ENCODE data around the gene ZNF548.
"Not testable (repeated sequence)": the region's sequence is repeated elsewhere in the genome, so short reads cannot be mapped to it uniquely, and the experiment has no call there.

The ZNF548 gene

GRCh38 chr19:57362997-57363687 lies 26.5 kb upstream of the ZNF548 start, which contains the start of the genes TRAPPC2B and ZNF547:
Gene TRAPPC2B (plus strand): TSS chr19:57363551. CDS start chr19:57364834, 1,283 bp downstream.
Gene ZNF547 (plus strand): TSS chr19:57363551. CDS start chr19:57368556, 5,005 bp downstream.
- H3K4me1 ChIP-seq (ENCODE audit: control insufficient read depth in 5 of 5, insufficient read depth in 5 of 5, low read length in 5 of 5): peaks cover 0 to 17% (median 16%) of the 10 kb centered on the region in 5 donors

GRCh38 chr19:57363688-57364181 lies 25.9 kb upstream of the ZNF548 start:
- no peaks in the 10 kb centered on the region for H3K27me3 ChIP-seq (ENCODE audit: control insufficient read depth in 5 of 5, insufficient read depth in 4 of 5, low read length in 5 of 5)
- peak overlapping the region; percentile 57 for H3K27ac ChIP-seq (ENCODE audit: low read depth, low read length)
- peak overlapping the region; percentile 48 to 86 (median 82) for H3K9ac ChIP-seq (ENCODE audit: low read length in 5 of 5)
- peaks cover 0 to 17% (median 16%) of the 10 kb centered on the region in 5 donors for H3K4me1 ChIP-seq (ENCODE audit: control insufficient read depth in 5 of 5, insufficient read depth in 5 of 5, low read length in 5 of 5)
- peaks cover 1 to 7% (median 5%) of the 10 kb centered on the region in 5 donors for H3K36me3 ChIP-seq (ENCODE audit: control insufficient read depth in 5 of 5, insufficient read depth in 5 of 5, low read length in 5 of 5)
- peaks cover 0 to 10% (median 2%) of the 10 kb centered on the region in 5 donors for H3K9me3 ChIP-seq (ENCODE audit: control insufficient read depth in 5 of 5, low read length in 5 of 5)
- H3K4me3 ChIP-seq (ENCODE audit: low read depth in 1 of 5, low read length in 5 of 5): peak overlapping the region; percentile 77 to 95 (median 87)

More at GRCh38 chr19:57362997-57363687, 26.5 kb upstream of the ZNF548 start, which contains the start of the genes TRAPPC2B and ZNF547:
- Histone ChIP-seq H3K9me3 (ENCODE audit: control insufficient read depth in 5 of 5, low read length in 5 of 5) (peaks cover 3 to 16% (median 6%) of the 10 kb centered on the region in 5 donors), H3K36me3 (ENCODE audit: control insufficient read depth in 5 of 5, insufficient read depth in 5 of 5, low read length in 5 of 5) (peaks cover 5 to 10% (median 7%) of the 10 kb centered on the region in 5 donors), H3K27ac (ENCODE audit: low read depth, low read length) (peak within 1 kb of the TSS; percentile 57), H3K4me3 (ENCODE audit: low read depth in 1 of 5, low read length in 5 of 5) (peak within 1 kb of the TSS; percentile 77 to 95 (median 87)), H3K27me3 (ENCODE audit: control insufficient read depth in 5 of 5, insufficient read depth in 4 of 5, low read length in 5 of 5) (no peaks in the 10 kb centered on the region), H3K9ac (ENCODE audit: low read length in 5 of 5) (peak within 1 kb of the TSS; percentile 48 to 86 (median 82))

GRCh38 chr19:57366776-57367175 lies 22.9 kb upstream of the ZNF548 start:
- no peak overlapping the region for H3K27ac ChIP-seq (ENCODE audit: low read depth, low read length)
- no peak overlapping the region for H3K9ac ChIP-seq (ENCODE audit: low read length in 5 of 5)
- peaks cover 0 to 16% (median 14%) of the 10 kb centered on the region in 5 donors for H3K4me1 ChIP-seq (ENCODE audit: control insufficient read depth in 5 of 5, insufficient read depth in 5 of 5, low read length in 5 of 5)
- no peak overlapping the region for H3K4me3 ChIP-seq (ENCODE audit: low read depth in 1 of 5, low read length in 5 of 5)
- H3K36me3 ChIP-seq (ENCODE audit: control insufficient read depth in 5 of 5, insufficient read depth in 5 of 5, low read length in 5 of 5): peaks cover 2 to 9% (median 5%) of the 10 kb centered on the region in 5 donors
- no peaks in the 10 kb centered on the region for H3K27me3 ChIP-seq (ENCODE audit: control insufficient read depth in 5 of 5, insufficient read depth in 4 of 5, low read length in 5 of 5)
- no peaks in the 10 kb centered on the region for H3K9me3 ChIP-seq (ENCODE audit: control insufficient read depth in 5 of 5, low read length in 5 of 5)

- H3K4me1 ChIP-seq (ENCODE audit: control insufficient read depth in 5 of 5, insufficient read depth in 5 of 5, low read length in 5 of 5): peaks cover 0 to 9% (median 0%) of the 10 kb centered on the region in 5 donors
- H3K27ac ChIP-seq (ENCODE audit: low read depth, low read length): no peak overlapping the region
- peaks cover 24 to 62% (median 47%) of the 10 kb centered on the region in 5 donors for H3K36me3 ChIP-seq (ENCODE audit: control insufficient read depth in 5 of 5, insufficient read depth in 5 of 5, low read length in 5 of 5)
- peaks cover 18 to 28% (median 26%) of the 10 kb centered on the region in 5 donors for H3K9me3 ChIP-seq (ENCODE audit: control insufficient read depth in 5 of 5, low read length in 5 of 5)
- H3K27me3 ChIP-seq (ENCODE audit: control insufficient read depth in 5 of 5, insufficient read depth in 4 of 5, low read length in 5 of 5): peaks cover 0 to 7% (median 0%) of the 10 kb centered on the region in 5 donors
- peak overlapping the region in 1 of 5 donors; percentile 11 for H3K4me3 ChIP-seq (ENCODE audit: low read depth in 1 of 5, low read length in 5 of 5)
- H3K9ac ChIP-seq (ENCODE audit: low read length in 5 of 5): no peak overlapping the region
Measured at GRCh38 chr19:57374179-57374578, 15.5 kb upstream of the ZNF548 start.

GRCh38 chr19:57374647-57375046 lies 15.0 kb upstream of the ZNF548 start:
- Histone ChIP-seq H3K9me3 (ENCODE audit: control insufficient read depth in 5 of 5, low read length in 5 of 5) (peaks cover 18 to 33% (median 31%) of the 10 kb centered on the region in 5 donors), H3K36me3 (ENCODE audit: control insufficient read depth in 5 of 5, insufficient read depth in 5 of 5, low read length in 5 of 5) (peaks cover 24 to 62% (median 47%) of the 10 kb centered on the region in 5 donors)

GRCh38 chr19:57376151-57376550 lies 13.5 kb upstream of the ZNF548 start:
- Histone ChIP-seq H3K27me3 (ENCODE audit: control insufficient read depth in 5 of 5, insufficient read depth in 4 of 5, low read length in 5 of 5) (peaks cover 0 to 7% (median 0%) of the 10 kb centered on the region in 5 donors), H3K9me3 (ENCODE audit: control insufficient read depth in 5 of 5, low read length in 5 of 5) (peaks cover 18 to 42% (median 32%) of the 10 kb centered on the region in 5 donors), H3K4me1 (ENCODE audit: control insufficient read depth in 5 of 5, insufficient read depth in 5 of 5, low read length in 5 of 5) (peaks cover 0 to 9% (median 0%) of the 10 kb centered on the region in 5 donors), H3K4me3 (ENCODE audit: low read depth in 1 of 5, low read length in 5 of 5) (peak overlapping the region in 1 of 5 donors; percentile 13), H3K27ac (ENCODE audit: low read depth, low read length) (no peak overlapping the region), H3K36me3 (ENCODE audit: control insufficient read depth in 5 of 5, insufficient read depth in 5 of 5, low read length in 5 of 5) (peaks cover 24 to 58% (median 46%) of the 10 kb centered on the region in 5 donors), H3K9ac (ENCODE audit: low read length in 5 of 5) (no peak overlapping the region)

More at GRCh38 chr19:57374647-57375046, 15.0 kb upstream of the ZNF548 start:
- H3K9ac ChIP-seq (ENCODE audit: low read length in 5 of 5); H3K27ac ChIP-seq (ENCODE audit: low read depth, low read length); H3K4me1 ChIP-seq (ENCODE audit: control insufficient read depth in 5 of 5, insufficient read depth in 5 of 5, low read length in 5 of 5); H3K4me3 ChIP-seq (ENCODE audit: low read depth in 1 of 5, low read length in 5 of 5); H3K27me3 ChIP-seq (ENCODE audit: control insufficient read depth in 5 of 5, insufficient read depth in 4 of 5, low read length in 5 of 5): not testable (repeated sequence)

GRCh38 chr19:57377498-57378146 lies 12.0 kb upstream of the ZNF548 start:
- Histone ChIP-seq H3K27me3 (ENCODE audit: control insufficient read depth in 5 of 5, insufficient read depth in 4 of 5, low read length in 5 of 5) (peaks cover 0 to 7% (median 0%) of the 10 kb centered on the region in 5 donors), H3K9me3 (ENCODE audit: control insufficient read depth in 5 of 5, low read length in 5 of 5) (peaks cover 18 to 42% (median 32%) of the 10 kb centered on the region in 5 donors), H3K9ac (ENCODE audit: low read length in 5 of 5) (peak overlapping the region in 1 of 5 donors; percentile 75), H3K4me1 (ENCODE audit: control insufficient read depth in 5 of 5, insufficient read depth in 5 of 5, low read length in 5 of 5) (peaks cover 0 to 9% (median 0%) of the 10 kb centered on the region in 5 donors), H3K36me3 (ENCODE audit: control insufficient read depth in 5 of 5, insufficient read depth in 5 of 5, low read length in 5 of 5) (peaks cover 16 to 45% (median 33%) of the 10 kb centered on the region in 5 donors), H3K4me3 (ENCODE audit: low read depth in 1 of 5, low read length in 5 of 5) (peak overlapping the region; percentile 2 to 43 (median 6)), H3K27ac (ENCODE audit: low read depth, low read length) (no peak overlapping the region)

- Histone ChIP-seq H3K27me3 (ENCODE audit: control insufficient read depth in 5 of 5, insufficient read depth in 4 of 5, low read length in 5 of 5) (peaks cover 0 to 7% (median 0%) of the 10 kb centered on the region in 5 donors), H3K9me3 (ENCODE audit: control insufficient read depth in 5 of 5, low read length in 5 of 5) (peaks cover 18 to 41% (median 32%) of the 10 kb centered on the region in 5 donors), H3K4me1 (ENCODE audit: control insufficient read depth in 5 of 5, insufficient read depth in 5 of 5, low read length in 5 of 5) (peaks cover 0 to 9% (median 0%) of the 10 kb centered on the region in 5 donors), H3K9ac (ENCODE audit: low read length in 5 of 5) (no peak overlapping the region), H3K36me3 (ENCODE audit: control insufficient read depth in 5 of 5, insufficient read depth in 5 of 5, low read length in 5 of 5) (peaks cover 15 to 22% (median 19%) of the 10 kb centered on the region in 5 donors), H3K4me3 (ENCODE audit: low read depth in 1 of 5, low read length in 5 of 5) (no peak overlapping the region), H3K27ac (ENCODE audit: low read depth, low read length) (no peak overlapping the region)
Measured at GRCh38 chr19:57380923-57381322, 8.7 kb upstream of the ZNF548 start.

- peaks cover 5 to 8% (median 6%) of the 10 kb centered on the region in 5 donors for H3K36me3 ChIP-seq (ENCODE audit: control insufficient read depth in 5 of 5, insufficient read depth in 5 of 5, low read length in 5 of 5)
- H3K9ac ChIP-seq (ENCODE audit: low read length in 5 of 5): no peak overlapping the region
- no peak overlapping the region for H3K27ac ChIP-seq (ENCODE audit: low read depth, low read length)
- peaks cover 0 to 2% (median 0%) of the 10 kb centered on the region in 5 donors for H3K4me1 ChIP-seq (ENCODE audit: control insufficient read depth in 5 of 5, insufficient read depth in 5 of 5, low read length in 5 of 5)
- peaks cover 0 to under 1% (median 0%) of the 10 kb centered on the region in 5 donors for H3K27me3 ChIP-seq (ENCODE audit: control insufficient read depth in 5 of 5, insufficient read depth in 4 of 5, low read length in 5 of 5)
- peaks cover 5 to 25% (median 18%) of the 10 kb centered on the region in 5 donors for H3K9me3 ChIP-seq (ENCODE audit: control insufficient read depth in 5 of 5, low read length in 5 of 5)
- no peak overlapping the region for H3K4me3 ChIP-seq (ENCODE audit: low read depth in 1 of 5, low read length in 5 of 5)
Measured at GRCh38 chr19:57382806-57383488, 6.7 kb upstream of the ZNF548 start.

All from subcutaneous abdominal adipose tissue (tissue), 5 donors.